Left cardiac atrium (tissue), 4 donors: Measurements from ENCODE around the gene PPP1R12B. TPM values are rescaled to one million over a fixed set of nuclear protein-coding genes. Genes with fewer than 3 reads are reported as not detected.
"Not testable (repeated sequence)": the region's sequence is repeated elsewhere in the genome, so short reads cannot be mapped to it uniquely, and the experiment has no call there.

ENCODE experiments used
- ATAC-seq, 2 donors: fragments of 200-7000 bp; cut with Tn5 transposase; one replicate each; pipeline ENCODE4 v1.9.1; 2020; ENCODE audit warnings: mild to moderate bottlenecking in 2 of 2, moderate library complexity in 2 of 2
- DNase-seq: peaks from one replicate; pipeline ENCODE4 v3.0.0-alpha.2; 2020
- intact Hi-C, 2 donors: fragments of 100-400 bp; cut with DNase I; formaldehyde crosslinking; loops; one replicate each; pipeline versions ENCODE4 v1.14.1 to v1.15.1; 2022 to 2023
- total RNA-seq, 2 donors: library from RNA; stranded (reverse); fragmentation: NEBNext Ultra II Directional; extraction: Animal tissue kit (Norgen Biotek cat#: 25700); gene quantifications; one replicate each; pipeline ENCODE4 v1.2.1, GENCODE V29; 2021
- donor health status: DM: no; HTN: yes; CAD: no.
- donor health status: DM: no; HTN: yes; CAD: no; lungs with severe emphysema.
- donor health status: DM: yes; HTN: yes; CAD: no.
- donor health status: Dilated cardiomyopathy.

Gene PPP1R12B
- total RNA-seq, 2 donors from 2014 or later: 416 to 465 TPM

DNA sequence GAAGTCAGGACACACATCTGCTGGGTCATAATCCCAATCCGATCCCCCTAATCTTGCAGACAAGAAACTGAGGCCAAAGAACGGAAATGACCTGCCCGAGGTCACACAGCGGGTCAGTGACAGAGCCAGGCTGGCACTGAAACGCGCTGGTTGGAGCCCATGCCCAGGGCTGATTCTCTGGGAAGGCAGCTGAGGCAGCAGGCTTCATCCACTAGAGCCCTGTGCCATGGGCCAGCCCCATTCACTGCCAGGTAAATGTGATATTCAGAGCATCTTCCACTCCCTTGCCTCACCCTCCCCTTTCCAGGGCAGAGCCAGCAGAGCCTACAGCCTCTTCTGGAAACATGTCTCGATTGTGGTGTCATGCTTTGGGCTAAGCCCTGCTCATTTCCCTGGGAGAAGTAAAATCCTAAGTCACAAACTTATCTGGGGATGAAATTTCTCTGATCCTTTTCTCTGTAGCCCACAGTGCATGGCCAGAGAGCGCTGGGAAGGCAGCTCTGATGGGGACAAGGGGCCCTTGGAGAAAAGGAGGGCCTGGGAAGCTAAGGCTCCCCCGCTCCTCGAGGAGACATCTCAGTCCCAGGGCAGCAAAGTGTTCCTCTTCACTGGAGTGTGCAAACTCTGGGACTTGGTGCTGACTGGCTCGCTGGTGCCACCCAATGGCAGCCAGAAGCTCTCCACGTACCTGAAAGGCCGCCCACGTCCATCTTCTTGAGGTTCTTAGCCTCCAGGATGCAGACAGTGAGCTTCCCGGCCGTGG lies 251.4 kb downstream of the PPP1R12B start:
- peak; percentile 80 to 91 for ATAC-seq
- DNase-seq: peak; percentile 53

DNA sequence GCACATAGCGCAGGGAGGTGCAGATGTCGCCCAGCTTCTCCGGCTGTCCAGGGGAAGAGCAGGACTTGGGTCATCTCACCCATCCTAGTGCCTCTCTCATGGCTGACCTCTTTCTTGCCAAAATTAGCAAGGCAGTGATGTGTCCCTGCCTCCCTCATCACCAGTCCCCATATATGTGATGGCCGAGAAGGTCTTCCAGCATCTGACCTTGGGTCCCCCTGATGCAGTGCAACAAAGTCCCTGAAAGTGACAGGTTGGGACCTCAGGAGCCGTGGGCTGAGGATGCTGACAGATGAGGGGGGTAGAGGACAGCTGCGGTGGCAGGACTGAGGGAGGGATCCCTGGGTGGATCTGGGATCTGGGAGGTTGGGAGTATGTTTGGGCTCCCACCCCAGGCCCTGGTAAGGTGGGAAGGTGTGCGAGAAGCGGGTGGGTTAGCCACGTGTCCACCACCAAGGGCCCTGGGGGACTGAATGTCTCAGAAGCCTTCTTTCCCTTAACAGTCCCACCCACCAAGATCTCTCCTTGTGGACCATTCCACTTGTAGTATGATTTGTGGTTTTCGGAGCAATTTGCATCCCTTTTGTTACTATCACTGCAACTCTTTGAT lies 252.0 kb downstream of the PPP1R12B start:
- intact Hi-C loops: no loop called here
- ATAC-seq (no peak), DNase-seq (no peak)

More for the DNA sequence above, 251.4 kb downstream of the PPP1R12B start:
- intact Hi-C loops: no loop called here

DNA sequence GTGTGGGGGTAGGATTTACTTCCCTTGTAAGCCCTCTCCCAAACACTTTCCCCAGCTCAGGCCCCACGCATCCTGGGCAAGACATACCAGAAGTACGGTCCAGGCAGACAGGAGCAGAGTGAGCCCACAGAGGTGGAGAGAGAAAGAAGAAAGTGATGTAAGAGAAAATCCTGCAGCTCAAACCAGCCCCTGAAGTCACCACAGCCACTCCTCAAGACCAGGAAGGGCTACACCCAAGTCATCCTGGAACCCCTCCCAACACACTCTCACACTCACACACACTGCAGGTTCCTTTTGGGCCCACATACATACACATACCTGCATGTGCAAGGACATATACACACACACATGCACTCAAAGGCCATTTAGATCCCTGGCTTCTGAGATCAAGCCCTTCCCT lies 254.9 kb downstream of the PPP1R12B start:
- intact Hi-C loops: no loop called here
- no peak for ATAC-seq

DNA sequence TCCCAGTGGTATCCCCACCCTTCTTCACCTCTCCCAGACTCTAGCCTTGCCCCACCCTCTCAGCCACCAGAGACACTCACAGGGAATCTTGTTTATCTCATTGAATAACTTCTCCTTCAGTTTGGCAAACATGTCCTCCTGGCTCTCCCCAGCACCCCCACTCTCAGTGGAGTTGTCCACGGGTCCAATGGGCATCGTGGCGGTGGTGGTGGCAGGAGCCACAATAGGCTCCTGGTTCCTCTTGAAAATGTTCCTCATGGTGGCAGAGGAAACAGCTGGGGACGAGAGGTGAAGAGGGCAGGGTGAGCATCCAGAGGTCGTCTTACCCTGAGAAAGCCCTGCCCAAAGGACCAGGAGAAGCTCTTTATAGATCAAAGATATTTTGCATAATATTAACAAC lies 257.0 kb downstream of the PPP1R12B start:
- DNase-seq: no peak

More for the DNA sequence above, 254.9 kb downstream of the PPP1R12B start:
- no peak for DNase-seq

DNA sequence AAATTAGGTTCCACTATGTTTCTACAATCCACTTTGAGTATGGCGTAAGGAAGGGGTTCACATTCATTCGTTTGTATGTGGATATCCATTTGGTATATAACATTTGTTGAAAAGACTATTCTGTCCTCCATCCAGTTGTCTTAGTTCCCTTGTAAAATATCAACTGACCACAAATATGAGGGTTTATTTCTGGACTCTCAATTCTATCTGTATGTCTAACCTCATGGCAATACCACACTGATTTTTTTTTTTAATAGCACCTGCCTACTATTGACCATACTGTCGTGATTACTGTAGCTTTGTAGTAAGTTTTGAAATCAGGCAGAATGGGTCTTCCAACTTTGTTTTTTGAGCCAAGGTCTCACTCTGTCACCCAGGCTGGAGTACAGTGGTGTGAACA lies 263.5 kb downstream of the PPP1R12B start:
- ATAC-seq, intact Hi-C loops, DNase-seq: not testable (repeated sequence)

More for the DNA sequence above, 257.0 kb downstream of the PPP1R12B start:
- no peak for ATAC-seq
- intact Hi-C loops: no loop called here

DNA sequence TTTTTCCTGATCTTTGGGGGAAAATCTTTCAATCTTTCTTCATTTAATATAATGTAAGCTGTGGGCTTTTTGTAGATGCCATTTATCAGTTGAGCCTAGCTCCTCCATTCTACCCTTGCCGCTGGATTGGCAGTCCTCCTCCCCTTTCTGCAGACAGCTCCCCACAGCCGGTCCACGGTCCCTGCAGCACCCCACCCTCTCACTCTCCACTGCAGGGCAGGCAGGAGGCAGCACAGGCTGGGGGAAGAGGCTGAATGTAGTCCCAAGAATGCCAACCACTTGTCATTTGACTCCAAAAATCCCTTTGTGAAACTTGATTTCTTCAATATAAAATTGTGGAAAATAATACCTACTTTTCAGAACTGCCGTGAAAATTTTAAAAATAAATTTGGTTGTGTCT lies 265.1 kb downstream of the PPP1R12B start:
- ATAC-seq: no peak
- DNase-seq: no peak

DNA sequence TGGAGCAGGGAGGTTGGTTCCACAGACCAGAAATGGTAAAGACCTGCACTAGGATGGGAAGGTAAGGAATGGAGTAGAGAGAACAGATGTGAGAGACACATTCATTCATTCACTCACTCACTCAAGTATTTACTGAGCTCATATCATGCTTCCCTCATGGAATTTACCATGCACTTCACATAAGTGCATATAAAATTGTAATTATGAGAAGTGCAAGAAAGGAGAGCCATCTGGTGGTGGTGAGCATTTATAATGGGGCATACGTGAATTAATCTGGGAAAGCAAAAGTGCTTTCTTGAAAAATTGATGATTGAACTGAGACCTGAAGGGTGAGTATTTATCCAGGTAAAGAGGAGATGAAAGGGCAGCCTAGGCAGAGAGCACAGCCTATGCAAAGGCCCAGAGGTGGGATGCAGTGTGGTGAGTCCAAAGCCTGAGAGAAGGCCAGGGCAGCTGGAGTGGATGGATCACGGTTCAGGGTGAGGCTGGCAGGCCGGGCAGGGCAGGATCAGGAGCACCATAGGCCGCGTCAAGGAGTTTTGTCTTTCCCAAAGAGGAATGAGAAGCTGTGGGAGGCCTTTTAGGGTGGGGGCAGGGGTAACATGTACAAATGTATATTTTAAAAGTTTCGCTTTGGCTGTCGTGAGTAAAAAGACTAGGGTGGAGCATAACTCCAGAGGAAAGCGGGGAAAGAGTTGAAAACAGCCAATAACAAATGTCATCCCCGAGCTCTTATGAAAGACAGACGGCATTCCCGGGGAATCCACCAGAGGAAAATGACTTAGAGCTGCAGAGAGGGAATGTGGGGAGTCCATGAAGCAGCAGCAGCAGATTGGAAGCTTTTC lies 266.1 kb downstream of the PPP1R12B start:
- DNase-seq, ATAC-seq, intact Hi-C loops: not testable (repeated sequence)

More for the DNA sequence above, 265.1 kb downstream of the PPP1R12B start:
- intact Hi-C loops: no loop called here

DNA sequence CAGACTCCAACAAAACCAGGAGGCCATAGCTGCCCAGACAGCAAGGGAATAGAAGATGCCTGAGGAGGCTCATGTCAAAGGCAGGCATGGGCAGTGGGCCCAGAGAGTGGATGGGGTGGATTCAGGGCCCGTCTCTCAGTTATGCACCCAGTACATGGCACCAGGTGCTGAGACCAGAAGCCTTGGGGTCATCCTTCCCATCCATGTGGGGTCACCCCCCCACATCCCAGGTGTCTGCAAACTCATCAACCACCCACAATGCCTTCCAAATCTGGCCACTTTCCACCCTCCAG lies 266.7 kb downstream of the PPP1R12B start:
- peak in 1 of 2 donors; percentile 8 for ATAC-seq
- DNase-seq, intact Hi-C loops: not testable (repeated sequence)

DNA sequence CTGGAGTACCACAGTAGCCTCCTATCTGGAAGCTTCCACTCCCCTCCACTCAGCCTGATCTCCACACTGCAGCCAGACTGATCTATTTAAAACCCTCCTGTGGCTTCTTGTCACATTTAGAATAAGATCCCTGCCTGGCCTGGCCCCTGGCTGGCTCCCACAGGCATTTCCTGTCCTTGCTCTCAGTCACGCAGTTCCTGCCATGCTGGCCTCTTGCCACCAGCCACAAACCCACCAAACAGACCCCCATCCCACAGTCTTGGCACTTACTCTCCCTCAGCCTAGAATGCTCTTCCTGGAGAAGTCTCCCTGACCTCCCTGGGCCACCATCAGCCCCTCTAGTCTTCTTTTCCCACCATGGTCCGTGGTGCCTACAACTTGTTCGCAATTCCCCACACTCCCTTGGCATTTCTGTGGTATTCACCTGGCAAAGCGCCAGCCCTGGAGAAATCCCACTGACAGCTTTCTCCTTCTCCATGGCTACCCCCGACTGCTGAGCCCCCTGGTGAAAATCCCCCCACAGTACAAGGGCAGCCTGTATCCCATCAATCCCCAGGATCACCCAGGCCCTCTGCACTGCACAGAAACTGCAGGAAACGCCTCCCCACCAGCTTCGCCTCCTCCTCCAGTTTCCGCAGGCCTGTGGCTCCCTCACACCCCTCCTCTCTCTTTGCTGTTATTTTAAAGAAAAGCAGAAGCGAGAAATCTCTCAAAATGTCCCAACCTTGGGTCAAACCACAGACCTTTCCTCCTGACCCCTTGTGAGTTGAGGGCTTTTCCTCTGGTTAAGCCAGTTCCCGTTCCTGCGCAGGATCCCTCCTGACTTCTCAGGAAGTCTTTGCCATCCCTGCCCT lies 267.2 kb downstream of the PPP1R12B start:
- intact Hi-C loops: no loop called here
- DNase-seq (no peak), ATAC-seq (peak; percentile 69 to 70)

DNA sequence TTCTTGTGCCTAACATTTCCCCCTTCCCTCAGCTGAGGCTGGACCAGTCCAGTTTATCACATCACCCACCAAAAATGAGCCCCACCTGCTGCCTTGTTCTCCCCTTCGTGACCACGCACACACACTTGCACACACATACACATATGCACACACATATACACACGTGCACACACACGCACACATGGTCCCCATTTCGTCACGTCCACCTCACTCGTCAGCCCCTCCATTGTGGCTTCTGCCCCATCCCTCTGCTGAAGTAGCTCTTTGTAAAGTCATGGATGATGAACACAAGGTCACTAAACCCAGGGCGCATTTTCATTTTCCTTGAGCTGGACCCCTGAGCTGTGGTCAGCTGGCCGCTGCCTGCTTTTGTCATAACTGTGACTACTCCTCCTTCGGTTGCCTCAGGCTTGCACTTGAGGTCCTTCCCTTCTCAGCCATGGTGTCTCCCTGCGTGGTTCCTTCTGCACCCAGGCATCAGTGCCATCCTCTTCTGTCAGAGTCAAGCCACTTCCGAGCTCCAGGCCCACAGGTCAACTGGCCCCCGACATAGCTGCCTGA lies 267.9 kb downstream of the PPP1R12B start:
- DNase-seq: no peak
- intact Hi-C loops: no loop called here
- ATAC-seq: no peak

DNA sequence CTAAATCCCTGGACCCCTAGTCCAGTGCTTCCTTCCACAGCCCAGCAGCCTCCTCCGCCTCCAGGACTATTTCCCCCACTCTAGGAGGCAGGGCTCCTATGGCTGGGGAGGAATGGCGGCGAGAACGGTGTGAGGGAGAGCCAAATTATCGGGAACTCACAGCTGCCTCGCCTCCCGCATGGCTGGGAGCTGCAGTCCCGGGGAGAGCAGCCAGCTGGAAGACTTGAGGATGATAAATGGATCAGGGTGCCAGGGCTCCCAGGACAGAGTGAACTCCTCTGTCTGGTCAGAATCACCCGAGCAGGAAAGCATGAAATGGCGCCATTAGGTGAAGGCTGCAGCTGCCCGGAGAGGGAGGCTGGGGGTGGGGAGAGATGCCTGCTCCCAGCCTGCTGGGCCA lies 270.5 kb downstream of the PPP1R12B start:
- DNase-seq (peak; percentile 46), ATAC-seq (peak; percentile 59 to 61)
- intact Hi-C loops: not testable (repeated sequence)

DNA sequence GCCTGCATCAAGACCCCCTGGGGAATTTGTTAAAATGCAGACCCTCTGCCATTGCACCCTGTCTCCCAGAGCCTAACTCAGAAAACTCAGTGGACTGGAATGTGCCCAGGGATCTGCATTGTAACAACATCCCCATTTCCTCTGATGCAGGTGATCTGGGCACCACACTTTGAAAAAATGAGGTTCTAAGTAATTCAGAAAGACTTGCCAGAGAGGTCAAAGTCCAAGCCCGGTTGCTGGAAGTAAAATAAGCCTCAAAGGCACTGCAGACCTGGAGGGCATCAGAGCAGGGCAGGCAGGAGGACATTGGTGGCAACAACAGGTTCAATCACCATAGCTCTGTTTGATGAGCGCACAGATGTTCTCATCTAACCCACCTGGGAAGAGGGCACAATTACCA lies 271.0 kb downstream of the PPP1R12B start:
- DNase-seq (no peak), ATAC-seq (no peak)
- intact Hi-C loops: no loop called here

DNA sequence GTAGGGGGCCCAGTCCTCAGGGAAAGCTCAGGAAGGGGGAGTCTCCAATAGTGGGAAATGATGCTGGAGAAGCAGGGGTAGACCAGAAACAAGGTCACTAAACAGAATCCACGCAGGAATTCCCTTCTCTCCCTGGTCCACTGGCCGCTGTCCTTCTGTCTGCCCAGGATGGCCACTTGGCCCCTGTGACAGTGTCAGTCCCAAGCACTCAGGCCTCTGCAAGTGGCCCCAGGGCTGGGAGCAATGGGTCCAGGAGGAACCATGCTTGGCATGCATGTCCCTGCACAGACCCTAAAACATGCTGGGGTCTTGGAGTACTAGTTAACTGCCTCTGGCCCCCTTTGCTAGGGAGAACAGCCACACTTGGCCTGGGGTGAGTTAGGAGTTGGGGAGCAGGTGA lies 271.5 kb downstream of the PPP1R12B start:
- intact Hi-C loops, ATAC-seq, DNase-seq: not testable (repeated sequence)

DNA sequence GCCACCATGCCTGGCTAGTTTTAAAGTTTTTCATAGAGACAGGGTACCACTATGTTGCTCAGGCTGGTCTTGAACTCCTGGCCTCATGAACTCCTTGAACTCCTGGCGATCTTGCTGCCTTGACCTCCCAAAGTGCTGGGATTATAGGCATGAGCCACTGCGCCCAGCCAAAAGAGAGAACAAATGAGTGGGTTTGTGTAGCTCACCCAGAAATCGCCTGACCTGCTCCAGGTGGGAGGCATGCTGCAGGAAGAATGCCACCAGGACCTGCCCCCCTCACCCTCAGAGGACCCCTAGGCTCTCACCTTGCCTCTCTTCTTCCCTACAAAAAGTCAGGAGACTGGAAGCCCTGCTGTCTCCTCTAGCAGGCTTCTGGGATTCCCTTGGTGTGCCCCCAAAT lies 272.9 kb downstream of the PPP1R12B start:
- intact Hi-C loops: no loop called here
- ATAC-seq: no peak
- no peak for DNase-seq

DNA sequence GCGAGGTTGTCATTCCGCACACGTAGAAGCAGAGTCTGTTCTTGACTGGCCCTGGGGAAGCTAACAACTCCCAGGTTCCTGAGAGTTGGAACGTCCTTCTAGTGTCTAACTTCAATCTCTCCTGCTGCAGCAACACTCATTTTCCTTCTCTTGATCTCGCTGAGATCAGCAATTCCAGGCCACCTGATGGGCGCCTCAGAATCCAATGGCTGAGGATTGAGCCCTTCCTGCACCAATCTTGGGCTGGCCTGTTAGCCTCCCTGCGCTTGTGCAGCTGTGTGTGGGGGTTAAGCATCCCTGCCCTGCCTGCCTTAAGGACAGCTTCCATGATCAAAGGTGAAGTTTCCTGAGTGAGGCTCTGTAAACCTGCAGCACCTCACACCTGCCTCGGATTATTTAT lies 273.9 kb downstream of the PPP1R12B start:
- intact Hi-C loops: no loop called here

DNA sequence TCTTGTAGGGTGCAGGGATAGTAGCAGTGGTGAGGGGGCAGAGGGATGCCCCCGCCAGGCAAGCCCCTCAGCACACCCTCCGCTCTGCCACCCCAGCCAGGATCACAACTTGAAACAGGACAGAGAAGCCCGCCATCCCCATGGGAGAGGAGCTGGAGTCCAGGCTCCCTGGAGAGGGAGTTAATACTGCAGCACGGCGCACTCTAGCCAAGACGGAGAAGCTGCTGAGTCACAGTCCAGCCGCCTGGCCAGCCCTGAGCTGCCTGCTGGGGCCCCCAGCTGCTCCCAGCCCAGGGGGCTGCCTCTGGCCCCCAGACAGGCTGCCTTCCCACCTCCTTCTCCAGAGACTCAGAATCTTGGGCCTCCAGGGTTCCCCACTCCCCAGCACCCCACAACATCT lies 274.6 kb downstream of the PPP1R12B start:
- ATAC-seq (peak; percentile 51 to 59), DNase-seq (peak; percentile 55)
- intact Hi-C loops: no loop called here

More for the DNA sequence above, 273.9 kb downstream of the PPP1R12B start:
- ATAC-seq (no peak), DNase-seq (peak; percentile 3)

DNA sequence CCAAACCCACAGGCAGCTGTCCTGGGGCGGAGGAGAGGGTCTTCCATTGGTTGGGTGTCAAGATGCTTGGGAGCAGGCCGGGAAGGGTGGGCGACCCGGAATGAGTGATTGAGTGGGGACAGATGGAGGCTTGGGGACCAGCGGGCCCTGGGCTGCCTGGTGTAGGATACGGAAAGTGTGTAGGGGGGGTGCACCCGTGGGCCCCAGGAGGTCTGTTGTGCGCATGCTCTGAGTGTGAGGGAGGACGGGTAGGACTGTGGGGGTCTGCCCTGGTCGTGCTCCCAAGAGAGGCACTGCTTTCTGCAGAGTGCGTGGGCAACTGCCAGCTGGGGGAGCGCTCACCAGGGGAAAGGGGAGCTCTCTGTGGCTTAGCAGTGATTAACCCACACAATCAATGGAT lies 275.0 kb downstream of the PPP1R12B start:
- DNase-seq, intact Hi-C loops: not testable (repeated sequence)
- ATAC-seq: peak in 1 of 2 donors; percentile 18

DNA sequence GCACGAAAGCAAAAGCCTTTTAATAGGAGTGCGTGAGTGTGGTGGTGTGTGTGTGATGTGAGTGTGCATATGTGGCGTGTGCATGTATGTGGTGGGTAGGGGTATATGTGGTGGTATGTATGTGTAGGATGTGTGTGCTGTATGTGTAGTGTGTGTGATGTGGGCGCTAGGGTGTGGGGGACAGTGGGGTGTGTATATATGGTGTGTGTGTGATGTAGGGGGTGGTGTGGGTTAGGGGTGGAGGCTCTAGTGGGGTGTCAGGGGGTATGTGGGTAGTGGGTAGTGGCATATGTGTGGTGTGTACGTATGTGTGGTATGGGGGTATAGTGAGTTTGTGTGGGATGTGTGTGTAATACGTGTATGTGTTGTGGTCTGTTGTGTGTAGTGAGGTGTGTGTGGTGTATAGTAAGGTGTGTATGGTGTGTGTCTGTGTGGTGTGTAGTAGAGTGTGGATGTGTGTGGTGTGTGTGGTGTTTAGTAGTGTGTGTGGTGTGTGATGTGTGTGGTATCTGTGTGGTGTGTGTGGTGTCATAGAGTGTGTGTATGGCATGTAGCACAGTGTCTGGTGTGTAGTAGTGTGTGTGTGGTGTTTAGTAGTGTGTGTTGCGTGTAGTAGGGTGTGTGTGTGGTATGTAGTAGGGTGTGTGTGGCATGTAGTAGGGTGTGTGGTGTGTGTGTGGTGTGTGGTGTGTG lies 275.7 kb downstream of the PPP1R12B start:
- DNase-seq (no peak), ATAC-seq (peak in 1 of 2 donors; percentile 1)
- intact Hi-C loops: no loop called here
